NCI-H748 (cell line): Measurements from ENCODE around the gene SMYD3.
"Not testable (repeated sequence)": the region's sequence is repeated elsewhere in the genome, so short reads cannot be mapped to it uniquely, and the experiment has no call there.

Source experiments
- DNase-seq: peaks from one replicate; lab custom pipeline; 2025; ENCODE audit not compliant: unreplicated experiment; lab: John Stamatoyannopoulos, UW

Gene SMYD3

GRCh38 chr1:245825128-245825901 lies 681.8 kb downstream of the SMYD3 start:
- DNase-seq: no peak

GRCh38 chr1:245823408-245824147 lies 683.5 kb downstream of the SMYD3 start:
- DNase-seq: no peak

GRCh38 chr1:245822996-245823395 lies 684.1 kb downstream of the SMYD3 start:
- DNase-seq: no peak

GRCh38 chr1:245818363-245818762 lies 688.7 kb downstream of the SMYD3 start:
- not testable (repeated sequence) for DNase-seq

- DNase-seq: peak; percentile 14
Observed at GRCh38 chr1:245816496-245816895, 690.6 kb downstream of the SMYD3 start.

DNA sequence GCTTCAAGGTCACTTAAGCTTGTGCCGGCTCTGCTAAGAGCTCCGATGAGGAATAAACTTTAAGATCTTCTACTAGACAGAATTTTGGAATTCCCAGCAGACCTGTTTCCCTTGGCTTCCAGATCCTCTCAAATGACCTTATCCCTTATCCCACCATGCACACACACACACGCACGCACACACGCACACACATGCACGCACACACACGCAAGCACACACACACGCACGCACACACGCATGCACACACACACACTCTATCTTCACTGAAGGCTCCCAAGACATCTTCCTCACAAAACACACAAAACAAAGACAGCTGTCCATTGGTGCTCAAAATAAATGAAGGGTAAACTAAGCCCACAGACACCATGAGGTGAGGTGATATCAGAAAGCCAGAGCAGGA lies 692.4 kb downstream of the SMYD3 start:
- no peak for DNase-seq

GRCh38 chr1:245812278-245812677 lies 694.8 kb downstream of the SMYD3 start:
- no peak for DNase-seq

GRCh38 chr1:245810789-245811337 lies 696.2 kb downstream of the SMYD3 start:
- peak; percentile 78 for DNase-seq

- no peak for DNase-seq
Observed at GRCh38 chr1:245810181-245810769, 696.8 kb downstream of the SMYD3 start.

- peak; percentile 8 for DNase-seq
Observed at GRCh38 chr1:245809361-245809760, 697.7 kb downstream of the SMYD3 start.

- no peak for DNase-seq
Observed at GRCh38 chr1:245807954-245808719, 698.9 kb downstream of the SMYD3 start.

GRCh38 chr1:245807306-245807705 lies 699.8 kb downstream of the SMYD3 start:
- DNase-seq: no peak

DNA sequence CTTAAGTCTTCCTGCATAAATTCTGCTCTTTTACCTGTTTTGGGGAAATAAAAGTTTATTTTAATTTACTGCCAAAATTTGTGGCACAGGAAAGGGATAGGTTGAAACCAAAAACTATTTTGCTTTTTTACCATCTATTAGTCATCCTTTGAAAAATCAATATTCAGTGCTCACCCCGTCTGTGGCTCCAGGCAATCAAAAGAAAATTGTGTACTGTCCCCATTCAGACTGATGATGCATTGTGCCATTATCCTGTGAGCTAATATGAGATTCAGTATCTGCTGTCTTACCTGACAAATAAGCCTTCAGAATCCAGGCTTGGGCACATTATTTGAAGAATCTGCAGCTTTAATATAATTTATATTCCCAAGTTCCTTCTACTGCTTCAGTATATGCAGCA lies 701.5 kb downstream of the SMYD3 start:
- DNase-seq: no peak

- DNase-seq: no peak
Observed at GRCh38 chr1:245804696-245805095, 702.4 kb downstream of the SMYD3 start.

DNA sequence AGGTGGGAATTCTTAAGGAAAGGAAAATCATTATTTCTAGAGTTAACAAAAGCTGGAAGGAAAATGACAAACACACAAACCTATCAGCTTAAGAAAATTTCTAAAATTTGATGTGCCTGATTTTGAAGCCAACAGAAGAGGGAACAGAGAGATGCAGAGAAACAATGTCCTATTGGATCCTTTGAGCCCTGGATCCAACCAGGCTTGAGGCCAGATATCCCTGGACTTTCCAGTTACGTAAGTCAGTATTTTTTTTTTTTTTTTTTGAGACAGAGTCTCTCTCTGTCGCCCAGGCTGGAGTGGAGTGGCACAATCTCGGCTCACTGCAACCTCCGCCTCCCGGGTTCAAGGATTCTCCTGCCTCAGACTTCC lies 703.4 kb downstream of the SMYD3 start:
- DNase-seq: no peak

GRCh38 chr1:245802941-245803665 lies 704.0 kb downstream of the SMYD3 start:
- no peak for DNase-seq

GRCh38 chr1:245800901-245801605 lies 706.0 kb downstream of the SMYD3 start:
- DNase-seq: no peak

DNA sequence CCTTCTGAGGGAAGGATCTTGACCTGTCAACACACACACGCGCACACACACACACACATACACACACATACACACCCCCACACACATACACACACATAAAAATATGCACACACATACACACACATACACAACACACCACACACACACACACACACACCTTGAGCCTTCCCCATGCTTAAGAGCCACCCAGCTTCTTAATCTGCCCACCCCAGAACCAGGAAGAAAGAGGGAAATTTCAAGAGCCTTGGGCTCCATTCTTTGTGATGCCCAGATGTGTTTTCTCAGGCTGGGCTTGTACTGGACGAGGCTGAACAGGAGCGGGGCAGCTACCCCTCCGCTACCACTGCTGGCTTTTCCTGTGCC lies 708.7 kb downstream of the SMYD3 start:
- no peak for DNase-seq

GRCh38 chr1:245797592-245798348 lies 709.3 kb downstream of the SMYD3 start:
- DNase-seq: no peak
